Mucosa of rectum (tissue), 2 donors: ENCODE measurements around the gene AIFM2.

Source experiments
- H3K27ac ChIP-seq, 2 donors: one replicate each; pipeline ENCODE4 v1.7.0; 2013; ENCODE audit warnings: inconsistent platforms in 2 of 2, low read depth in 2 of 2, low read length in 2 of 2
- H3K27me3 ChIP-seq, 2 donors: one replicate each; pipeline ENCODE4 v1.7.0; 2013; ENCODE audit warnings: low read length in 2 of 2; ENCODE audit not compliant: control insufficient read depth in 2 of 2, insufficient read depth in 2 of 2
- H3K36me3 ChIP-seq, 2 donors: one replicate each; pipeline ENCODE4 v1.7.0; 2013; ENCODE audit warnings: low read length in 2 of 2; ENCODE audit not compliant: control insufficient read depth in 2 of 2, insufficient read depth in 2 of 2
- H3K4me1 ChIP-seq, 2 donors: one replicate each; pipeline ENCODE4 v1.7.0; 2013; ENCODE audit warnings: low read length in 2 of 2, mild to moderate bottlenecking in 1 of 2; ENCODE audit not compliant: control insufficient read depth in 2 of 2, insufficient read depth in 2 of 2
- H3K4me3 ChIP-seq, 2 donors: one replicate each; pipeline ENCODE4 v1.7.0; 2013; ENCODE audit warnings: low read length in 2 of 2
- H3K9ac ChIP-seq, 2 donors: one replicate each; pipeline ENCODE4 v1.7.0; 2013; ENCODE audit warnings: low read length in 2 of 2, low read depth in 1 of 2, mild to moderate bottlenecking in 1 of 2
- H3K9me3 ChIP-seq, 2 donors: one replicate each; pipeline ENCODE4 v1.7.0; 2013; ENCODE audit warnings: low read length in 2 of 2; ENCODE audit not compliant: control insufficient read depth in 2 of 2
- donor health status: healthy.
- donor health status: Normal muscosa, but diverticular disease.

Gene AIFM2

DNA sequence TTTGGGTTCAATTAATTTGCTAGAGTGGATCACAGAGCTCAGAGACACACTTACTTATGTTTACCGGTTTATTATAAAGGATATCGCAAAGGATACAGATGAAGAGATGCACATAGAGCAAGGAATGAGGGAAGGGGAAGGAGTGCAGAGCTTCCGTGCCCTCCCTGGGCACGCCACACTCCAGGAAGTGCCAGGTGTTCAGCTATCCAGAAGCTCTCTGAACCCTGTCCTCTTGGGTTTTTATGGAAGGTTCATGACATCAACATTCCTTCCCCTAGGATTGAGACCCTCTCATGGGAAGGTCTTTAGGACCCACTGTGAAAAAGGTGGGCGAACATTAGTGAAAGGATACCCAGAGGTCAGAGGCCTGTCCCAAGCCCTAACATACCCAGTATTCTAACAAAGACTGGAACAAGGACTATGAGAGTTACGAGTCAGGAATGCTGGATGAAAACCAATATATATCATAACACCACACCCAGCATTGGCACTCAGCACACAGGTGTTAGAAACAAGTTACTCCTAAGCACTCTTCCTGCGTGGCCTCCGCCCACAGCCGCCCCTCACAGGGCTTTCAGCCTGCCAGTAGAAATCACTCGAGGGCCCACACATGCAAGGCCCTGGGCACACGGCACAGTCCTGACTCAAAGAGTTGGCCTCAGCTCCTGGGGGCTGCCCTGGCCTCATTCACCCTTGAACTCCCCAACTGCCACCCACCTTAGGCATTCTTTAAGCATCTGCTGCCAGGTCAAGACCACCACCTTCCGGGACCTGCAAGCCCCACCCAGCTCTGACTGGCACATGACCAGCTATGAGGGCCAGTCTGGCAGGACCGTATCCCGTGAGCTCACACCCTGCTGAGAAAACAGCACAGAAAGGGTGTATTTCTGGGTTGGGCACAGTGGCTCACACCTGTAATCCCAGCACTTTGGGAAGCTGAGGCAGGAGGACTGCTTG is 5.6 kb upstream of the AIFM2 start:
- peaks cover 19 to 30% of the 10 kb centered on the region in 2 donors for H3K4me1 ChIP-seq
- no peaks in the 10 kb centered on the region for H3K27me3 ChIP-seq
- H3K4me3 ChIP-seq = peak overlapping the region in 1 of 2 donors; percentile 26
- peaks cover 0 to 3% of the 10 kb centered on the region in 2 donors for H3K36me3 ChIP-seq
- peak overlapping the region; percentile 47 to 51 for H3K9ac ChIP-seq
- no peaks in the 10 kb centered on the region for H3K9me3 ChIP-seq
- peak overlapping the region; percentile 91 to 93 for H3K27ac ChIP-seq

DNA sequence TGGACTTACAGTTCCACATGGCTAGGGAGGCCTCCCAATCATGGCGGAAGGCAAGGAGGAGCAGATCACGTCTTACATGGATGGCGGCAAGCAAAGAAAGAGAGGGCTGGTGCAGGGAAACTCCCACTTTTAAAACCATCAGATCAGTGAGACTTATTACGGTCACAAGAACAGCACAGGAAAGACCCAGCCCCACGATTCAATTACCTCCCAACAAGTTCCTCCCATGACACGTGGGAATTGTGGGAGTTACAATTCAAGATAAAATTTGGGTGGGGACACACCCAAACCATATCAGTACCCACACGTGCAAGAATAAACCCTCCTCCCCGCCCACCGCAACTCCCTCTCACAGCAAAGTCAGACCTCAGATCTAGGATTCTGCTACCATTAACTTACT is 4.5 kb upstream of the AIFM2 start:
- Histone ChIP-seq H3K4me1 (peaks cover 25 to 35% of the 10 kb centered on the region in 2 donors), H3K36me3 (peaks cover 0 to 3% of the 10 kb centered on the region in 2 donors), H3K9me3 (no peaks in the 10 kb centered on the region), H3K27me3 (no peaks in the 10 kb centered on the region), H3K9ac (peak overlapping the region in 1 of 2 donors; percentile 51), H3K4me3 (peak overlapping the region in 1 of 2 donors; percentile 7), H3K27ac (peak overlapping the region; percentile 91 to 93)

DNA sequence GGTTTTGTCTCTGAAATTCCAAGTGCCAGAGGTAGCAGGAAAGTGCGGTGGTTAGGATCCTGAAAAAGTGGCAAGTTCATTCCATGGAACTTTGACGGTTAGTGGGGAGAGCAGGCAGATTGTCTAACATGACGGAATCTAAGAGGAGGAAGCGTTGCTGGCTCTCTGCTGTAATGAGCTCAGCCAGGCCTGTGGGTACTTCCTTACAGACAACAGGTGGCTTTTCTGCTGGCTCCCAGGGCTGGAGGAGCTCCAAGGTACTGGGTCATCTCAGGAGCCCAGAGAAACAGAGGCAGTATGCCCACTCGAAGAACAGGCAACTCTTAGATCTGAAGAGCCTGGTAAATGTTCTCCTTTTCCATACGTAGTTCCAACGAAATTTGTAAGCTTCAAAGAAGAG is 3.1 kb upstream of the AIFM2 start:
- no peaks in the 10 kb centered on the region for H3K9me3 ChIP-seq
- H3K36me3 ChIP-seq = peaks cover 0 to 3% of the 10 kb centered on the region in 2 donors
- H3K27ac ChIP-seq = no peak overlapping the region
- H3K9ac ChIP-seq = no peak overlapping the region
- no peak overlapping the region for H3K4me3 ChIP-seq
- peaks cover 33 to 48% of the 10 kb centered on the region in 2 donors for H3K4me1 ChIP-seq
- no peaks in the 10 kb centered on the region for H3K27me3 ChIP-seq

DNA sequence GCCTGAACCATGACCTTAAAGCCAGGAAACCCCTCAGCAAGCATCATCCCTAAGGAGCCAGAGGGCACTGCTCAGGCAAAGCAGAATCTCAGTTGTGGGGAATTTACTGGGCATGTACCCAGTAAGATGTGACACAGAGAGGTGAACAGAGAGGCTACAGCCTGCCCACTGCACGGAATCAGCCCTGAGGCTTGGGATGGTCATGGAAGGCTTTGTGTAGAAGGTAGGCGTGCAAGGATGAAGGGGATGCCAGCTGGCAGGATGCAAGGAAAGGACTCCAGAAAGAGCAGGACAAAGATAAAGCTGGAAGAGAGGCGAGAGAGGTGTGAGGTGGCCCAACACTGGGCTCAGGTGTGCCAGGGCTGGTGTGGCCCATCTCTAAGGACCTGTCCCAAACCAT is 2.4 kb upstream of the AIFM2 start:
- no peaks in the 10 kb centered on the region for H3K9me3 ChIP-seq
- H3K27ac ChIP-seq = no peak overlapping the region
- H3K9ac ChIP-seq = no peak overlapping the region
- peaks cover 33 to 49% of the 10 kb centered on the region in 2 donors for H3K4me1 ChIP-seq
- no peaks in the 10 kb centered on the region for H3K27me3 ChIP-seq
- peaks cover 0 to 3% of the 10 kb centered on the region in 2 donors for H3K36me3 ChIP-seq
- no peak overlapping the region for H3K4me3 ChIP-seq

DNA sequence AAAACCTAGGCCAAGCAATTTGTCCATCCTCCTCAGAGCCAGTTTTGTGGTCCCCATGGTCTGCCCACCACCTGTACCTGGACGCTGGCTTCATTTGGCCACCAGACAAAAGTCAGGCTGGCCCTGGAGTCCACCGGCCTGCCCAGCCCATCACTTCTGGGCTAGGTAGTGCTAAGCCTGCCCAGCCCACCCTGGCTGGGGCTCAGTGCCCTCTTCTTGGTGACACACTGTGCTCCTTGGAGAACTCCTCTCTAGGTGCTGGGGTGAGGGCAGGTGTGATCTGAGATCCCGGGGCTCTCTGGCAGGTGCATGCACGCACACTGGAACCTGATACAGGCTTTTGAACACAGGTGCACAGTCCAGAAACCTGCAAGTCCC is 1.1 kb downstream of the AIFM2 start:
- peak overlapping the region; percentile 82 to 88 for H3K4me3 ChIP-seq
- no peaks in the 10 kb centered on the region for H3K27me3 ChIP-seq
- peak overlapping the region; percentile 34 to 92 for H3K9ac ChIP-seq
- peak overlapping the region; percentile 76 to 78 for H3K27ac ChIP-seq
- H3K4me1 ChIP-seq = peaks cover 16 to 20% of the 10 kb centered on the region in 2 donors
- H3K36me3 ChIP-seq = peaks cover 0 to 3% of the 10 kb centered on the region in 2 donors
- H3K9me3 ChIP-seq = no peaks in the 10 kb centered on the region

DNA sequence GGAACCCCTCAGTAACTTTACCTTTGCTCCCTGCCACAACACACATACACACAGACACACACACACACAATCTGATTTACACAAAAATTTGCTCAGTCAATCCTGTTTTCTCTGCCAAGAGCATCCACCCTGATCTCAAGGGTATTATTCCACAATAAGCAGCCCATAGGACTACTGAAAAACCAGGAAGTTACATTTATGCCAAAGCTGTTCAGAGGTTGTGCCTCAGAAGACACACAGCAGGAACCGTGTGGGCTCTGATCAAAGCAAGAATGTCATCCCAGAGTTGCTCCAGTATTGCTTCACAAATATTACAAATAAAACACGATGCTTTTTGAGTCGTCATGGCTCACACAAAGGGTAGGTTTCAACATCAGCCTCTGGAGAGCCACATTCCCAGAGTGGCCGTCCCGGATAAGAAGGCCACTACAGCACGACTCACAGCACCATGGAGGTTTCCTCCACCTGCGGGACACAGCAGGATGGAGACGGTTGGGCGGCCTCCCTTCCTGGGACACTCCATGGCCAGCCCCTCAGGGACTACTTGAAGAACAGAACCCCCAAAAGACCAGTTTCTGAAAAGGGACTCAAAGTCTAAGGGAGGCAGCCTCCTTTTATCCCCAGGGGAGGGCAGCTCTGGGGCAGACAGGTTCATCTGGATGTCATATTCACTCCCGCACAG is 1.6 kb downstream of the AIFM2 start:
- Histone ChIP-seq H3K4me3 (peak overlapping the region; percentile 82 to 88), H3K36me3 (peaks cover 0 to 3% of the 10 kb centered on the region in 2 donors), H3K4me1 (peaks cover 16 to 19% of the 10 kb centered on the region in 2 donors), H3K9ac (peak overlapping the region; percentile 28 to 92), H3K27ac (peak overlapping the region; percentile 13 to 18), H3K9me3 (no peaks in the 10 kb centered on the region), H3K27me3 (no peaks in the 10 kb centered on the region)

DNA sequence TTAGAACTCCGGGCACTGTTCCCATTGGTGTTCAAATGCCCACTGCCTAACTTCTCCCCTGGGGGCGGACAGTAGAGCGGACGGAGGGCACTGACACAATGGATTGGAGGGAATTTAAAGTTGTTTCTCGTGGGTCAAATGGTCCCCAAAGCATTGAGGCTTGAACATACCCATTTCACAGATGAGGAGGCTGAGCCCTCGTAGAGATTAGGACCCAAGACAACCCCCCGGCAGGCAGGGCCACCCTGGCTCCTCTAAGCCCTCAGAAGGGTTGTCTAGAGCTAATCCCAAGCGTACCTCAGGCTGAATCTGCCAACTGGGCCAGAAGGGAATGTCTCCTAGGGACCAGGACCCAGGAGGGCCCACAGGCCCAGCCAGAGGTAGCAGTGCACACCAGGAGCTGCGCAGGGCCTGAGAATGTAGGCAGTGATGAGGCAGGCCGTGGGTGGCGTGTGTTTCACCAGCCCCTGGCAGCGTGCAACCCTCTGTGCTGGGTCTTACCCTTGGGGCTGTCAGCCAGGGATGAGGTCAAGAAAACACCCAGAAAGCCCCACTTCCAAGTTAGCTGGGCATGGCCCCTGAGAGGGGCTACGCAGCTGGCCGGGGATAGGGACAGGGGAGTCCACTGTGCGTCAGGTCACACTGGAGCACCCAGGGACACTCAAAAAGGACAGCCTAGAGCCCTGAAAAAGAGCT is 5.8 kb downstream of the AIFM2 start:
- Histone ChIP-seq H3K27me3 (no peaks in the 10 kb centered on the region), H3K9me3 (no peaks in the 10 kb centered on the region), H3K4me1 (peaks cover 8 to 13% of the 10 kb centered on the region in 2 donors), H3K27ac (no peak overlapping the region), H3K36me3 (peaks cover 6 to 8% of the 10 kb centered on the region in 2 donors), H3K9ac (no peak overlapping the region), H3K4me3 (no peak overlapping the region)

DNA sequence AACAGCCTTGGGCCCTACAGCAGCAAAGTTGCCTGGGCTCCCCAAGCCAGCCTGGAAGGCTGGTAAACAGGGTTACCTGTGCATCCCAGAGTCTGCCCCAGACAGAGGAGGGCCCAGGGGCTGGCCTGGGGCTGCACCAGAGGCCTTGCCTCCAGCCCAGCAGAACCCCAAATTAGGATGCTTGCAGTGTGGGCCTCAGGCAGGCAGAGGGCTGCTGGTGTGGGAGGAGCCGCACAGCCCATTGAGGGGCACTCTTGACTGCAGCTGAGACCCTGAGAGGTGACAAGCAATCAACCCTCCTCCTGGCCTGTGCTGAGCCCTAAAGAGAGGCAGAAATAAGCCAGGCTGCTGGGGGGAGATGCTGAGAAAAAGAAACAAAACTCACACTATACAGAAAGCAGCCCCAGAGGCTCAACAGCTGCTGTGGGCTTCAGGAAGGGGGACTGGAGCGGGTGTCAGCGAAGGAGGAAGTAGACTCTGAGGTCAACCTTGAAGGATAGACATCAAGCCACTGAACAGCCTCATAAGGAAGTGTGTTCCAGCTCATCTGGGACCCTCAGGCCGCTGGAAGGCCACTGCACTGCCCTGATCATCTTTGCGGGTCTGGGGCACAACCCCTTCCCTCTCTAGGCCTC is 6.6 kb downstream of the AIFM2 start:
- no peak overlapping the region for H3K27ac ChIP-seq
- H3K36me3 ChIP-seq = peaks cover 6 to 8% of the 10 kb centered on the region in 2 donors
- H3K9ac ChIP-seq = no peak overlapping the region
- no peaks in the 10 kb centered on the region for H3K9me3 ChIP-seq
- H3K27me3 ChIP-seq = no peaks in the 10 kb centered on the region
- H3K4me1 ChIP-seq = peaks cover 0 to 5% of the 10 kb centered on the region in 2 donors
- H3K4me3 ChIP-seq = no peak overlapping the region

DNA sequence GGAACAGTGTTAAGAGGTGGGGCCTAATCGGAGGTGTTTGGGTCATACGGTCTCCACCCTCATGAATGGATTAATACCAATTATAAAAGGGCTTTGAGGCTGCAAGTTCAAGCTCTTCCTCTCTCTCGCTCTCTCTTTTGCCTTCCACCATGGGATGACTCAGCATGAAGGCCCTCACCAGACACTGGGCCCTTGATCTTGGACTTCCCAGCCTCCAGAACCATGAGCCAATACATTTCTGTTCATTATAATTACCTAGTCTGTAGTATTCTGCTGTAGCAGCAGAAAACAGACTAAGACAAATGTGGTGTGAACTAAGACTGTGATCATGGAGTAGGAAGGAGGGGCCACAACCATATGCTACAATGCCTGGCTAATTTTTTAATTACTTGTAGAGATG is 7.7 kb downstream of the AIFM2 start:
- Histone ChIP-seq H3K27me3 (no peaks in the 10 kb centered on the region), H3K9ac (no peak overlapping the region), H3K4me1 (no peaks in the 10 kb centered on the region), H3K27ac (no peak overlapping the region), H3K4me3 (no peak overlapping the region), H3K36me3 (peaks cover 10 to 18% of the 10 kb centered on the region in 2 donors), H3K9me3 (no peaks in the 10 kb centered on the region)
